NB4 (cell line): ENCODE data around the gene ARID3C.

ENCODE experiments used
- CTCF ChIP-seq: IDR thresholded peaks from one replicate; pipeline ENCODE4 v1.5.1; 2012; ENCODE audit warnings: low read depth, low read length
- MYC ChIP-seq: IDR thresholded peaks from 2 replicates; pipeline ENCODE4 v1.6.1; 2011; ENCODE audit warnings: low read depth, low read length
- POLR2A ChIP-seq: IDR thresholded peaks from 2 replicates; pipeline ENCODE4 v1.6.1; 2011; ENCODE audit warnings: mild to moderate bottlenecking; ENCODE audit not compliant: insufficient read length; ENCODE audit errors: extremely low read depth

DNA sequence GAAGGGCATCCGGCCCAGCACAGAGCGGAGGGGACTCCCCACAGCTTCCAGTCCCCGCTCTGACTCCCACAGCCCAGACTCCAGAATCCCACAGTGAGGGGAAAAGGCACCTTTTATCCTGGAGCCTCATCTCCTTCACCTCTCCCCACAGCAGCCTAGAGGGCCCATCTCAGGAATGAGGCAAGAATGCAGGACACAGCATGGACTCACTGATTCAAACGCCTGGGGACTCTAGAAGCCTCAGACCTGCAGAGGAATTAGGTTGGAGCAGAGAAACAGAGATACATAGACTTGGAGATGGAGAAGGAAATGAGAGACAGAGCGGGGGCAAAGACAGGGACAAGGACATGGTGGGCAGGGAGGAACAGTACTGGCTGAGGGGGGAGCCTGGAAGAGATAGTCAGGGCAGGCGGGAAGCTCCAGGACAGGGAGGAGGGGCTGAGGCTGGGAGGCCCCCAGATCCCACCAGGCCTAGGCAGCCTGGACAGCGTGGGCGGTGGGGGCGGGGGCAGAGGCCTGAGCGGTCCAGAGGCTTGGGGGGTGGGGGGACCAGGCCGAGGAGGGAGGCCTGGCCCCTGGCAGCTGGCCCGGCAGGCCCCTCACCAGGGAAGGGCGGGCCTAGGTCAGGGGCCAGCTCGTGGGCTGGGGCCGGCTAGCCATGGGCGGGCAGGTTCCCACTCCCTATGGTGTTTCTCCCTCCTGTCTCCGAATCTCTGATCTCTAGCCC is 55.1 kb downstream of the ARID3C start:
- TF ChIP-seq POLR2A (no peak), CTCF (no peak), MYC (no peak)
